HEK293T (cell line): ENCODE results near the gene TPCN1.

Experiments
- BHLHE40 ChIP-seq: fragments of 450-650 bp; IDR thresholded peaks from 2 replicates; pipeline ENCODE4 v1.6.1; 2016; ENCODE audit warnings: mild to moderate bottlenecking, moderate library complexity, borderline replicate concordance
- ELF4 ChIP-seq: fragments of 450-650 bp; IDR thresholded peaks from 2 replicates; pipeline ENCODE4 v1.6.1; 2017; ENCODE audit warnings: antibody characterized with exemption
- FOXA1 ChIP-seq: fragments of 450-650 bp; IDR thresholded peaks from 2 replicates; pipeline ENCODE4 v1.6.1; 2016; ENCODE audit warnings: mild to moderate bottlenecking
- HDGF ChIP-seq: fragments of 450-650 bp; IDR thresholded peaks from 2 replicates; pipeline ENCODE4 v1.6.1; 2017; ENCODE audit warnings: antibody characterized with exemption, borderline replicate concordance
- SUZ12 ChIP-seq: fragments of 450-650 bp; IDR thresholded peaks from 2 replicates; pipeline ENCODE4 v1.6.1; 2016; ENCODE audit warnings: mild to moderate bottlenecking
- ZNF384 ChIP-seq: fragments of 450-650 bp; IDR thresholded peaks from 2 replicates; pipeline ENCODE4 v1.6.1; 2016

- no peak for TF ChIP-seq BHLHE40
- no peak for TF ChIP-seq ZNF384
- no peak for TF ChIP-seq HDGF
- no peak for TF ChIP-seq FOXA1
- no peak for TF ChIP-seq SUZ12
- no peak for TF ChIP-seq ELF4
Measured at GRCh38 chr12:113245695-113246477, 24.6 kb downstream of the TPCN1 start.
